GM04504 (cell line): ENCODE results near the gene ABCA13.

ENCODE experiments used
- DNase-seq: peaks from one replicate; pipeline ENCODE4 v3.0.0-alpha.2; 2012; ENCODE audit warnings: low read depth

Gene ABCA13

DNA sequence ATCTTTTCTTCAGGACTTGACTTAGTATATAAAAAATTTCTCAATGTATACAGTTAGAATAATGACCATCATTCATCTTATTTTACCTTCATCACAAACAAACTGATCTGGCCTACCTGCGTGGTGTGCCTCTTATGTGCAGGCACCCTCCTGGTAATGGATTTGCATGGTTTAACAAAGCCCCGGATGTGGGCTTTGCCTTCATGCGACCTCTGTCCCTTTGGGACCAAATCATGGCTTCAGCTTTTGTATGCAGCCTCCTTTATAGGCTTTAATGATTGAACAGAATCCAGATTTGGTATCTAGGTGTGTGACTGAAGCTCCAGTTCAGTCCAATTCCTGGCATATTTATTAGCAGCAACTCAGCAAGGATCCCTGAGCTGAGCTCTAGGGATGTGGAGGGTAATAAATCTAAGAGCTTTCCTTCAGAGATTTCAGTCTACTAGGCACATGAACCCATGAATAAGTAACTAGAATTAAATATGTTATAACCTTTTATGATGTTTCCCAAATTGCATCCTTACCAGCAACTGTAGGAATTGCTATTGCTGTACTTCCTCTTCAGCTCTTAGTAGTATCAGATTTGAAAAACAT lies 256.9 kb downstream of the ABCA13 start:
- no peak for DNase-seq

- DNase-seq, result no peak
These were observed 257.9 kb downstream of the ABCA13 start for GRCh38 chr7:48429117-48429516.

DNA sequence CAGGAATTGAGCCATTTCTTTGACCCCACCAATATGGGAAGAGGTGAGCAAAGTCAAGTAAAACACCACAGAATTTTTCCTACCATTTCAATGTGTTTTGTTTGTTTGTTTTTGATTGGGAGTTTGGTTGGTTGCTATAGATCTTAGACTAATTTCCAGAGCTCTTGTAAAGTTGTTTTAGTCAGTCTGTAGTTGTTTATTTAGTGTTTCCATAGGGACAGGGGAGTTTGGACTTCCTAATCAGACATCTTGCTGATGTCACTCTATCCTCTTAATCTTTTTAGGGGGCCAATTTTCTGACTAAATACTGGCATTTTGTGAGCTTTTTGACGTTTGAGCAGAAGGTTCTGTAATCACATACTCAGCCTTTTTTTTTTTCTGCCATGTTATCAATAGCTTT lies 266.9 kb downstream of the ABCA13 start:
- no peak for DNase-seq

DNA sequence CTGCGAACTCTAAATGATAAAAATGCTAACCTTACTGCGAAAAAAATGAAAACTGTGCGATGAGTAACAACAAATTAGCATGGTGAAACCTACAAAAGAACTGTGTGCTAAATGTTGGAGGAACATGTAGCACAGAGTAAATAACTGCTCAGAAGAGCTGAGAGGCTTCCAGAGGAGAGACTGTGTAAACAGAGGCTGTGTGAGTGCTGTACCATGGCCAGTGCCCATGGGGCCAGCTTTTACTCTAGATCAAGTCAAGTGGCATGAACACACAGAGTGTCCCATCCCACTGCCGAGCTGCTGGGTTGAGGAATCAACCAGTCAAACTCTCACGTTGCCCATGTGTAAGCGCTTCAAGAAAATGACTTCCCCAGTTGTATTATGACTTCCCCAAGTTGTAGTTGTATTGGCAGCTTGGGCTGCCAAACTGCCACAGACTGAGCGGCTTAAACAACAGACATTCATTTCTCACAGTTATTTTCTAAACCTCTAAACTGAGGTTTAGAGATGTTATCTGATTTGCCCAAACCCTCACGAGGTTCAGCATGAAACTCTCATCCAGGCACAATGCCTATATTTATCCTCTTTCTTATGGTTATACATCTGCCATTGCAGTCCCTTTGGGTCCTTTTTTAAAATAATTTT lies 270.7 kb downstream of the ABCA13 start:
- DNase-seq, result no peak

- DNase-seq, result no peak
These were observed 271.8 kb downstream of the ABCA13 start for GRCh38 chr7:48443051-48443450.

DNA sequence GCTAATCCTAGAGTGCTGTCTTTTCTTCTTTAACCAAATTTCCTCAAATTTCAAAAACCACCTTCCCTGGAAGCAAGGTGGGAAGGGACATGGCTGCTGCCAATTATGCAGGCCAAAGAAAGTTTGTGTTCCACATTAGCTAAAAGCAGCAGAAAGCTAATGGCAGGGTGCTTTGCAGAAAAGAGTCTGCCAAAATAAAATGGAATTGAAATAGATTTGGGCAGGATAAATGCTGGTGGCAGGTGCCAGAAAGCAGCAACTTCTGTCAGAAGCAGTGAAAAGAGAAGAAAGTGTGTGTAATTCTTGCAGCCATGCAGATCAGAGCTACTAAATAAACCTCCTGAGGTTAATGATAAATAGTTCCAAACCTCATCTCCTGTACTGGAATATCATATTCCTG lies 275.5 kb downstream of the ABCA13 start:
- no peak for DNase-seq

- DNase-seq, result no peak
These were observed 281.0 kb downstream of the ABCA13 start for GRCh38 chr7:48452218-48452617.

DNA sequence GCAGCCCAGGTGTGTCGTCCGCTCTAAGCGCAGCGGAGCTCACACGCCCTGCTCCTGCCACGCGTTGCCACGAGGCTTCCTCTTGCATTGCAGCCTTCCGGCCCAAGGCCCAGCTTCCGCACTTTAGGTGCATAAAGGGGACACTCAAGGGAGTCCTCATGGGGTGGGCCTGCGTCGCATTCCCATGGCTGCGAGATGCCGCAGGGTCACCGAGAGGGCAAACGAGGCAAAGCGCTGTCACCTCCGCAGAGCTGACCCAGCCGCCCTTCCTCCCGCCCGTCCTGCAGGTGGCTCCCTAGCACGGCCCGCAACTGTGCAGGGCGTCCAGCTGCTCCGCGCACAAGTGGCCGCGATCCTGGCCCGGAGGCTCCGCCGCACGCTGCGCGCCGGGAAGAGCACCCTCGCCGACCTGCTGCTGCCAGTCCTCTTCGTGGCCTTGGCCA lies 283.5 kb downstream of the ABCA13 start:
- no peak for DNase-seq

- DNase-seq, result no peak
These were observed 284.1 kb downstream of the ABCA13 start for GRCh38 chr7:48455363-48455762.

GRCh38 chr7:48458701-48459524 lies 287.7 kb downstream of the ABCA13 start:
- no peak for DNase-seq

DNA sequence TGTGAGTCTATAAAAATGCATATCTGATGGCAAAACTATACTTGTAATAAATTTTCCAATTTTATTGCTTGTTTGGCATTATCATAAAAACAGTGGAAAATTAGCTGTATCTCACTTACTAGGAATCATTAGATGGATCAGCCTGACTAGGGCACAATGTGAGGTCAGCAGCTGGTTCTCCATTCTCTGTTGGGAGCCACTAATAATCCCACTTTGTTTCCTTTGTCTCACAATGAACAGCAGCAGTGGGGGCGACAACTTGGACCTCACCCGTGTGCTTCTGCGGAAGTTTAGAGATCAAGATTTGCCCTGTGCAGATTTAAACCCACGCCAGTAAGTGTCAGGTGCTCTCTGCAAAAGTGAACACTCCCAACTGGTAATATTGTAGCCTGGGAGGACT lies 295.5 kb downstream of the ABCA13 start:
- DNase-seq, result no peak

GRCh38 chr7:48471196-48471595 lies 299.9 kb downstream of the ABCA13 start:
- no peak for DNase-seq

- DNase-seq, result no peak
These were observed 301.4 kb downstream of the ABCA13 start for GRCh38 chr7:48472640-48473039.

DNA sequence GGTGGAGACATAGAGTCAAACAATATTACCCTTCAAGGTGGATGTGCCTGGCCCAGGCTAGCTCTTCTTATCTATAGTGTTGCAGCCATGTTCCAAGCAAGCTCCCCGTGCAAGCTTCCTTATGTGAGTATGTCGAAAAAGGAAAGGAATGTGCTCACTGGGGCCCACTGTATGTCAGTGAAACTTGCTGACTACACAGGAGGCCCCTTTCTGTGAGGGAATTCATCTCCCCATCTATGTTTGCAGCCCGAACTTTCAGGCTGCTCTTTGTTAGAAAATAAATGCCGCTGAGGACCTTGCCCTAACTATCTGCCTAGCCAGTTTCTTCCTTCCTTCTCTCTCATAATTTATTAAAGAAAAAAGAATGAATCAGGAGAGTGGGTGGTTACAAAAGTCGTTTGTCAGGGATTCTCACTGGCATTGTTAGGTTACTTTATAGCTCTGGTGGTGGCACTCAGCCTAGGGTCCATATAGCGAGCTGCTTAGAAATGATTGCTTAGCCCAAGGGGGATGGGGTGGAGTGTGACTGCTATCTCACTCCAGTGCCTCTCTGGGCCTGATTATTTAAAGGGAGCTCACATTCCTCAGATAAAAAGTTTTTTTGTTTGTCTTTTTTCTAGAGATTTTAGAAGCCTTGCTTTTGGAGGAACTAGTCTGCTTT lies 302.1 kb downstream of the ABCA13 start:
- no peak for DNase-seq

DNA sequence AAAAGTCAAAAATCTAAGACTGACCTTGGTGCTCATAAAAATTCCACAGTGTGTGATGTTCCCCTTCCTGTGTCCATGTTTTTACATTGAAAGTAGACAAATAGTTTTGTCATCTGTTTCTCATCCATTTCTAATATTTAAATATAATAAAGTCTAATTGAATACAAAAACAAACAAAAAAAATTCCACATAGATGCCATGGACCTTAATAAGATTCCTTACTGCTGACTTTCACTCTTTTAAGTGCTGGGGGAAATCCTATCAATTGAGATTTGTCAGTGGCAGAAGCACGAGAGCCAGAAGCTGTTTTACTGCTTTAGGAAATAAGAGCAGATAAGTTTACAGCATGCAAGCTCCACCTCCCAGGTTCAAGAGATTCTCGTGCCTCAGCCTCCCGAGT lies 310.0 kb downstream of the ABCA13 start:
- no peak for DNase-seq

GRCh38 chr7:48497521-48497920 lies 326.3 kb downstream of the ABCA13 start:
- DNase-seq, result no peak

DNA sequence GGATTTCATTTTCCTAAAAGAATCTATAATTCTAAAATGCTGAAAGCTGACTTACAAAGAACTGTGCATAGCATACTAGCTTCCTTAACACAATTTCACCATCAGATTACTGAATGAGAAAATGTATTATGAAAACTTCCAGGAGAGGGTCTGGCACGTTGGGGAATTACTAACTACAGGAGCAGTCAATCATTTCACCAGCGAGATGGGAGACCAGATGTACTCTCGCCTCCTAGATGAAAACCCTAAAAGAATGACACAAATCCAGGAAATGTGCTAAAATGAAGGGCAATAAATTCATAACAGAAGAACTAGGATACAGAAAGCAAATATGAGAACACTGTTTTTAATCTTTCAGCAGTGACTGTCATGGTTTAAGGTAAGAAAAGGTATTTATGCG lies 330.8 kb downstream of the ABCA13 start:
- DNase-seq, result no peak

DNA sequence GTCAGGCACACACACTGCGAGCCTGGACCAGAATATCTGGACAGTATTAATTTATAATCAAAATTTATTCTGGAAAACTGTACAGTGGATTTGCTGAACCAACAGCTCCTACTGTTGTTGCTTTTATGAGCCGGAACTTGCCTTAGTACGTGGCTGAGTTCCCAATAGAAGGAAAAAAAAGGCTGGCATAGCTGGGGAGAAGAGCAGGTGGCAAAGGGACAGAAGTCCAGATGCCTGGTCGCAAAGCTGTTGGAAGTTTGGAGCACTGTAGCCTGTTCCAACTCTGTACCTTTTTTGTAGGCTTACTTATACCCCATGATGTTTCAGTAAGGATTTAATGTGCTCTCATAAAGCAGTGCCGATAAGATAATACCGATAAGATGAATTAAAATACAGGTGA lies 333.8 kb downstream of the ABCA13 start:
- no peak for DNase-seq

DNA sequence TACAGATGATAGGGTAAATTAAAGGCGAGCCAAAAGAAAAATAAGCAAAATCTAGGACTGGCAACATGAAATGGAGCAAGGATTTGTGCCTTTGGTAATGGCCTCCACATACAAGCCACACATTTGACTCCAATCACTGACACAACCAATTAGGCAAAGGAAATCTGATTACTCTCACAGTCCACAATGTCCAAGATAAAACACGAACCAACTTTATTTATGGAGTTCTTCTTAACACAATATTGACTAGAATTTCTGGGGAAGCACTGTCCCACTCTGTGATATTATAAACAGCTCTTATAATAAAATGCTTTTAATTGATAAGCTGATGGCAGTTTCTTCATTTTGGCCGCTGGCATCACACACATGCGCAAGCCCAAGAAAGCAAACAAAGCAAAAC lies 334.2 kb downstream of the ABCA13 start:
- no peak for DNase-seq

DNA sequence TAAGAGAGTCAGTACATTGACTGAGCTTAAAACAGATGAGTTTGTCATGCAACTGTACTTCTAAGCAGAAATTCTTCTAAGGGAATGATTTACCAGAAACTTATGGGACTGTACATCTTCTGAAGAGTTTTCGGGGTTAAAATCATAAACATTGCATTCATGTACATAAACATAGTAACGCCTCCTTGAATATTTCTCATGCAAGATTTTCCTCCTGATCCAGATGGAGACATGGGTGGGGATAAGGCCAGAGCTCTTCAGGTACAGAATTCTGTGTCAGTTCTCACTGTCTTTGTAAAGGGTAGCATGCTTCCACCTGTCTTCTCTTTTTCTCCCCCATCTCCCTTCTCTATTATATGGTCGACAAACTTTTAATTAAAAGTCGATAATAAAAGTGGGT lies 335.3 kb downstream of the ABCA13 start:
- no peak for DNase-seq

DNA sequence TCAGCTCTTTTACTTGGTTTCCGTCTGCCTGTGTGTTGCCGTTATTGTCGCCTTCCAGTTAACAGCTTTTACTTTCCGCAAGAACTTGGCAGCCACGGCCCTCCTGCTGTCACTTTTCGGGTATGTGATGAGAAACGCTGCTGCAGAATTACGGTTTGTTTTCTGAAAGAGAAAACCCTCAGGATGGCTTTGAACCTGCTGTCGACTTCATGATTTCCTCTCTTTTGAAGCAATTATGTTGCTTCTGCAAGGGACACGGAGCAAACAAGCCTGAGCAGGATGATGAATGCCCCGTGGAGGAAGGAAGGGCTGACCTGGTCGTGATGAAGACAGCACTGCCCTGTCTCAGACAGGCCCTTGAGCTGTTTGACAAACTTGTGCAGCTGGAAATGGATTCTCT lies 339.8 kb downstream of the ABCA13 start:
- no peak for DNase-seq

DNA sequence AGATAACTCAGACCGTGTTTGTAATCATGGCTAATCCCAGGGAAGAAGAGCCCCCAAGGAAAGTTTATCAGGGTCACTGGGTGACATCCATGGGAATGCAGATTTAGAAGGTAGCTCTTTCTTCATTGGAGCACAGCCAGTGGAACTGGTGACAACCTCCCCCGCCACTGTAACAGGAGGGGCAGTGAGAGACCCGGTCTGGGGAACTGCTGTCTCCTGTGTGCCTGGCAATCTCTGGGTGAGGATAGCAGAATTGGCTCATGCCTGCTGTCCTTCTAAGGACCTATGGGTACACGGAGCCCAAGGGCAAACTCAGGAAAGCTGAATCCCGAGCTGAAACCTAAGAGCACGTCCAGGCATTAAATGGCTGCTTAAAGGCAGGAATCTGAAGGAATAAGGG lies 341.6 kb downstream of the ABCA13 start:
- no peak for DNase-seq

GRCh38 chr7:48515171-48515570 lies 343.9 kb downstream of the ABCA13 start:
- no peak for DNase-seq
